ENCODE measurements around the gene UBE2G2. TPM values are rescaled to one million over a fixed set of nuclear protein-coding genes. Genes with fewer than 3 reads are reported as not detected.

UBE2G2 gene, protein sequence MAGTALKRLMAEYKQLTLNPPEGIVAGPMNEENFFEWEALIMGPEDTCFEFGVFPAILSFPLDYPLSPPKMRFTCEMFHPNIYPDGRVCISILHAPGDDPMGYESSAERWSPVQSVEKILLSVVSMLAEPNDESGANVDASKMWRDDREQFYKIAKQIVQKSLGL
- 10 to 100 TPM; 56.7 to 79.4 TPM for total RNA-seq
- long read RNA-seq, full-length matches to known transcripts = 92 of 108 reads
- long read RNA-seq, partial matches to known transcripts = 2 of 108 reads
- long read RNA-seq, other reads (novel, unspliced or antisense) = 14 of 108 reads

GRCh38 chr21:44801468-44802395 lies at the start of gene UBE2G2:
Gene UBE2G2 (minus strand): TSS chr21:44801820. CDS start chr21:44801748, 72 bp downstream.
- intact Hi-C loops (cut with DNase I, micrococcal nuclease) = loop anchor here in 1 of 2 donors (10.0 kb wide), 1 partner anchor 133 kb away; no protein-coding TSS in a partner anchor
- DNase-seq (peak; percentile 68 to 85), ATAC-seq (peak; percentile 92)

DNA sequence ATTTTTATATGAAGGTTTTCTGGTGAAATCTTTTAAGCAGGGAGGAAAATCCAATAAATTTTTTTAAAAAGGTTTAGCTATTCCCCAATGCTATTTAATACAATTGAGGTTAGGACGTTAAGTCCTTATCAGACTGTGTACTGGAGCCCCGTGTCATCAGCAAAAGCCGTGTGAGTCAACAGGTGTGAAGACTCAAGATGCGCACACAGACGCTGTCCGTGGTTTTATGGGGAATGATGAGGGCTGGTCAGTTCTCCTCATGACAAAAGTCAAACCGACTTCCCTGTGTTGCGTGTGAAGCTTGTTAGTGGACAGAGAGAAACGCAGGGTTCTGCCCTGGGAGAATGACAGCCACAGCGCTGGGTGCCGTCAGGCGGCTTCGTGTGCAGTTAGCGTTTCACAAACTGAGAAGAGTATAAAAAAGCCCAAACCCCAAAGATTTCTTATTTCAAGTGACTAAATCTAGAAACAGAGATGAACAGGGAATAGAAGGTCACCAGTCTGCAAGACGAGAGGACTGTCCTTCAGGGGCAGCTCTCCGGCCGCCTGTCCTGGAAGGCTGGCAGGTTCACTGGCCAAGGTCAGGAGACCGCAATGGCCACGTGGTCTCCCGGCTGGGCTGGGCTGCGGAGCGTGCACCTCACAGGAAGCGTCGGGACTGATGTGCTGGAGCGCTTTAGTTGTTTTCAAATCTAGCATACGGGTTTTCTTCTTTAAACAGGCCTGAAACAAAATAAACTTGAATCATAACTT lies 49.5 kb upstream of the UBE2G2 start:
- ATAC-seq = no peak

GRCh38 chr21:44850208-44850800 lies 48.7 kb upstream of the UBE2G2 start:
- intact Hi-C loops (cut with DNase I, micrococcal nuclease) = no loop called here

More for the DNA sequence above, 49.5 kb upstream of the UBE2G2 start:
- intact Hi-C loops (cut with DNase I, micrococcal nuclease) = no loop called here
- DNase-seq = no peak

DNA sequence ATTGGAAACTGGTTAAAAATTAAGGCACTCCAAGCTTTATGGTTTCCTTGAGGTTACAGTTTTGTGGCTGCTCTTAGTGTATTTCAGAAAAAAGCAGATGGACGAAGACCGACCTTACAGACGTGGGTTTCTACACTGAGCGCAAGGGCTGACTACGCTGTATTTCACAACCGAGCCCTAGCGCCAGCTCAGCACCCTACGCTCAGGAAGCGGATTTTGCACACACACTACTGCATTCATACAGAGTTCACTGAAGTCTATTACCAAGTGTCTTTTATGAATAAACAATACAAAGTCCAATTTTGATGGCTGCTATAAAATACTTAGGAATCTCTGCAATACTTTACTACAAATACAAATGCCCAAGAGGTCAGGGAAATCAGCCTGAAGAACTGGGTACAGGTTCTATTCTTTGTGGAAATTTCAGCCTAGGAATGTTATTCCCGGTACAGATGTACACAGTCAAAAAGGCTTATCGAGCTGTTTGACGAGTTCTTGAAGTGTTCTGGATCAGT lies 48.1 kb upstream of the UBE2G2 start:
- ATAC-seq (peak; percentile 71), DNase-seq (peak; percentile 60 to 74)
- intact Hi-C loops (cut with DNase I, micrococcal nuclease) = no loop called here

More at GRCh38 chr21:44850208-44850800, 48.7 kb upstream of the UBE2G2 start:
- peak in 1 of 2 donors; percentile 50 for DNase-seq
- peak; percentile 32 for ATAC-seq

DNA sequence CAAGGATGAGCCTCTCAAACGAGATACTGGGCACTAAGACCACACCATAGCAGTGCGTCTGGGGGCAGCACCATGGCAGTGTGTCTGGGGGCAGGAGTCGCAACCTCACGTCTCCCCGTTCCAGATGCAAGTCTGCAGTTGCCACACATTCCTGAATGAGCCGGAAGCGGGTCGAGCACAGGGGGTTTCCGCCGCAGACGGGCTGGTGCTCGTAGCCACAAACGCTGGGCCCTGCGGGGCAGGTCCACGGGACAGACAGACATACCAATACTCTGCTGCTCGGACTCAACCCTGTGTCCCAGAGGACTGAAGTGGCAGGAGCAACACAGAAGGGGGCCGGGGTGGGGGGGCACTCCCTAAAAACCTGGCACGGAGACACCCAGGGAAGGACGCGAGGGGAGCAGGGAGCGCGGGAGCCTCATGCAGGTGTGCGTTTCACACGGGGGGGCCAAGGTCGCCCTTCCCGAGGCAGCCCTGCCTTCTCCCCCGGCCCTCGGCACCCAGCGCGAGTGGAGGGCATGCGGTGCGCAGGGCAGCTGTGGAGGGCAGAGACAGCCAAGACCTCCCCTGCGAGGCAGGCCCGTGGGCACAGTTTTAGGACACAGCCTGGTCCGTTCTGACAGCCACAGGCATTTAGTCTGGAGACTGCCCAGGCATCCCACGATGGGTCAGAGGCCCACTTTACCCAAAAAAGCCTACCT lies 47.4 kb upstream of the UBE2G2 start:
- ATAC-seq (no peak), DNase-seq (no peak)
- intact Hi-C loops (cut with DNase I, micrococcal nuclease) = no loop called here

DNA sequence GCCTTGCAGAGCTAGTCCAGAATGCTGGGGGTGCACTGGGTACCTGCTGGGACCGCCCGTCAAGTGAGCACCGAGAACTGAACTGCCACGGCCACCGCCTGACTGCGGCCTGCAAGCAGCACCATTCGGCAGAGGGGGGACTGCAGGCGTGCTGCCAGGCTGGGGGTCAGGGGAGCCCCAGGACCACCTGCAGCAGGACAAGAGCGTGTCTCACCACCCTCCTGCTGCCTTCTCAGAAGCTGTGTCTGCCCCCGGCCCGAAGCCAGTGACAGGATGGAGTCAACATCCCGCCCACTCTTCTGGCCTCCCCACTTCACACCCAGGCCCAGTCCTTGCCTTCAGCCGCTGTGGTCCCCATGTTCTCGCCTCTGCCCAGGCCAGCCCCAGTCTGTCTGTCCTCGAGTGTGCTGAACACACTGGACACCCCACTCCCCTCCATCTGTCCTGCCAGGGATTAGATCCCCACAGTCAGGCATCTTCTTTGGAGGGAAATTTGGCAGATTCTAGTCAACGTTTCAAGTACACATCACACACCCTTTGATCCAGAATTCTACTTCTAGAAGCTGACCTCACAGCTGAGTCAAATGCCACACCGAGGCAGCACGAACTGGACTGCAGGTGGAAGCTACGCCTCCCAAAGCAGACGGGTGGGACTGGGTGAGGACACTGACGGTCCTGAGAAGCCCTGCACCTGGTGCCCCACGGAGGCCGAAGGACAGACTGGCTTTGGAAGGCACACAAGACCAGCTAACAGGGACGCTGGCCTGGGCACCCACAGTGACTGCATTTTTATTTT lies 45.8 kb upstream of the UBE2G2 start:
- no peak for DNase-seq
- no peak for ATAC-seq
- intact Hi-C loops (cut with DNase I, micrococcal nuclease) = no loop called here

DNA sequence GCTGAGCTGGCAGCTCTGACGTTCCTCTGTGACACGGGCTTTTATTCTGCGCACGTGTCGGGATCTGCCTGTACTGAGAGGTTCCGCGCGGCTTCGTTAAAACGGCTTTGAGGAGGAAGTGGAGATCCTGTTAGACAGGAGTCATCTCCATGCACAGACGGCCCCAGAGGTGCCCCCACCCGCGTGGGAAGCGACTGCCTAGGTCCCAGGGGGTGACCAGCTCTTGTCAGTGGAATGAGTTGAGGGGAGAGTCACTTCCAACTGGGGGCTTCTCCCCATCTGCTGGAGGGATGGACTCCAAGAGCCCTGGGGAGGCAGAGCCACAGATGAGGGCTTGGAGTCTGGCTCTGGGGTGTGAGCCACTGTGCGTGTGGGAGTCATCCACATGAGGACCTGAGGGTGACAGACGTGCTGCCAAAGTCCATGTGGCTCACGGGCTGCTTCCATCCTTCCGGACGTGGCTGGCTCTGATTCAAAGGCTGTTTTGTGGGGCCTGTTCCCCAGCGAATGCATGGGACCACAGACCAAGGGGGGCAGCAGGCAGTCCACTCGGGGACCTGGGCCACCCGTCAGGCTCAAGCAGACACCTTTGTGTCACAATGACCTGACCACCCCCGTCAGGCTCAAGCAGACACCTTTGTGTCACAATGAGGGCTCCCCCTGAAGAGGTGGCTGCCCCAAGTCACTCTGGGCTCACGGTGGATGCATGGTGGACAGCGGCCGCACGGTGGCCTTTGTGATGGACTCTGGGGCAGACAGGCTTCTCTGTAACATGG lies 45.1 kb upstream of the UBE2G2 start:
- peak; percentile 70 to 81 for DNase-seq
- intact Hi-C loops (cut with DNase I, micrococcal nuclease) = no loop called here

GRCh38 chr21:44846224-44846484 lies 44.5 kb upstream of the UBE2G2 start:
- ATAC-seq (no peak), DNase-seq (no peak)
- intact Hi-C loops (cut with DNase I, micrococcal nuclease) = no loop called here

More for the DNA sequence above, 45.1 kb upstream of the UBE2G2 start:
- peak; percentile 39 for ATAC-seq

DNA sequence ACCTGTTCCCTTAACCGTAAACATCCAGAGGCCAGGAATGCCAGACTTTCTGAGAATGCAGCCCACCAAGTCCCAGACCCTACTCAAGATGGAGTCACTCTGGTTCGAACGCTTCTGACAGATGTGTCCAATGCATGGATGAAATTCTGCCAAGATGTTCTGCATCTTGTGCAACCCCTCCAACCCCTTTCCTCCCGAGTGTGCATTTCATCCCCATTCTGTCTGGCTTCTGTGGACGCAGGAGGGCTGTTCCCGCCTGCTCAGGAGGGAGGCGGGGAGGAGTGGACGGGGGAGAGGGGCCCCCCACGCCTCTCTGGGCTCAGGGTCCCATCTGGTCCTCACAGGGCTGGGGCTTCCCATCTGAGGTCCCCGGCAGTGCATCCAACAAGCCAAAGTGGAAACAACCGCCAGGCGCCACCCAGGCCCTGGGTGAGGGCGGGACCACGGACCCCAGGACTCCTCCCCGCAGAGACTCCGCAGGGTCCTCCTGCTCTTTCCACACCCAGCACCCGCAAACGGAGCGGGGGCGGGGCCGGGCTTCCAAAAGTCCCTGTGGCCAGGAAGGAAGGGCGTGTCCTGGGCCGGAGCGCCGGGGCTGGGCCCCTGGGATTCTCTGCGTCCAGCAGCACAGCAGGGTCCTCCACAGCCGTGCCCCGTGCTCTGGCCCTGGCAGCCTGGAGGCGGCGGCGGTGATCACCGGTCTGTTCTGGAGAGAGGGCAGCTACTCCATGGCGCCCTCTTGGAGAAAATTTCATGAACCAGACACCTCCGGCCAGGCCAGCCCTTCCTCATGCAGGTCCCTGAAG lies 44.0 kb upstream of the UBE2G2 start:
- intact Hi-C loops (cut with DNase I, micrococcal nuclease) = no loop called here
- ATAC-seq (peak; percentile 44), DNase-seq (peak; percentile 73)

DNA sequence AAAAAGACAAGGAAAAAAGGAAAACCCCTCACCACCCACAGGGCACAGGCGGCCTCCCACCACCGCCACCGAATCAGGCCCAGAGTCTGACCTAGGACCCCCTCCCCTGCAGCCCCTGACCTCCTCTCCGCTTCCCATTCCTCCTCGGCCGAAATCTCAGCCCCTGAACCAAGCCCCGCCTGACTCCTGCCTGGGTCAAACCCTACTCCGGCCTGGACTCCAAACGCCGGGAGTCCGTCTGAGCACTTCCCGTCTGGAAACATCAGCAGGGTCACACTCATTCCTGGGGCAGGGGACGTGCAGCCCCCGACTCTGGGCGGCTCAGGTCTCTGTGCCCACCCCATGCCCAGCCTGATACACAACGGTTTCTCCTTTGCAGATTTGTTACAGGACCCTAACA lies 42.6 kb upstream of the UBE2G2 start:
- ATAC-seq (no peak), DNase-seq (no peak)
- intact Hi-C loops (cut with DNase I, micrococcal nuclease) = no loop called here

- no peak for DNase-seq
- intact Hi-C loops (cut with DNase I, micrococcal nuclease) = no loop called here
- no peak for ATAC-seq
These were observed 41.3 kb upstream of the UBE2G2 start for GRCh38 chr21:44842721-44843445.

GRCh38 chr21:44842087-44842486 lies 40.5 kb upstream of the UBE2G2 start:
- ATAC-seq (no peak), DNase-seq (no peak)
- intact Hi-C loops (cut with DNase I, micrococcal nuclease) = no loop called here

- intact Hi-C loops (cut with DNase I, micrococcal nuclease) = no loop called here
- no peak for ATAC-seq
- DNase-seq = no peak
These were observed 39.2 kb upstream of the UBE2G2 start for GRCh38 chr21:44840771-44841170.

- no peak for ATAC-seq
- no peak for DNase-seq
- intact Hi-C loops (cut with DNase I, micrococcal nuclease) = no loop called here
These were observed 37.3 kb upstream of the UBE2G2 start for GRCh38 chr21:44838951-44839350.

Data from left colon (tissue), 2 donors.